GM19239 (cell line): ENCODE data around the gene TOR1A.
"Not testable (repeated sequence)": the region's sequence is repeated elsewhere in the genome, so short reads cannot be mapped to it uniquely, and the experiment has no call there.

Experiments
- DNase-seq: peaks from one replicate; pipeline ENCODE4 v3.0.0; 2011; ENCODE audit warnings: low spot score; ENCODE audit not compliant: insufficient read length
- FAIRE-seq: peaks from 2 replicates; lab custom pipeline; 2011; peaks lifted over from hg19 to GRCh38; lab: Jason Lieb, UNC

Gene TOR1A

GRCh38 chr9:129826344-129826743, 2.4 kb upstream of the TOR1A start:
- FAIRE-seq (no peak), DNase-seq (no peak)

- FAIRE-seq (no peak), DNase-seq (no peak)
These were observed 398 bp downstream of the TOR1A start for GRCh38 chr9:129823542-129823934.

GRCh38 chr9:129822898-129823541, 916 bp downstream of the TOR1A start:
- no peak for DNase-seq

GRCh38 chr9:129816501-129817435, 7.2 kb downstream of the TOR1A start:
- DNase-seq (no peak), FAIRE-seq (no peak)

More at GRCh38 chr9:129822898-129823541, 916 bp downstream of the TOR1A start:
- no peak for FAIRE-seq

- no peak for FAIRE-seq
These were observed 8.7 kb downstream of the TOR1A start for GRCh38 chr9:129815278-129815677.

GRCh38 chr9:129814432-129815223, 9.3 kb downstream of the TOR1A start:
- FAIRE-seq, result no peak

More at GRCh38 chr9:129815278-129815677, 8.7 kb downstream of the TOR1A start:
- no peak for DNase-seq

GRCh38 chr9:129813661-129814060, 10.3 kb downstream of the TOR1A start:
- FAIRE-seq (no peak), DNase-seq (no peak)

More at GRCh38 chr9:129814432-129815223, 9.3 kb downstream of the TOR1A start:
- DNase-seq, result no peak

GRCh38 chr9:129812385-129812784, 11.6 kb downstream of the TOR1A start:
- no peak for FAIRE-seq
- no peak for DNase-seq

- no peak for FAIRE-seq
- no peak for DNase-seq
These were observed 12.0 kb downstream of the TOR1A start for GRCh38 chr9:129811967-129812363.

- no peak for FAIRE-seq
- DNase-seq, result no peak
These were observed 13.1 kb downstream of the TOR1A start for GRCh38 chr9:129810788-129811187.

GRCh38 chr9:129810116-129810515, 13.8 kb downstream of the TOR1A start:
- no peak for FAIRE-seq

GRCh38 chr9:129809346-129809745, 14.6 kb downstream of the TOR1A start:
- FAIRE-seq (no peak), DNase-seq (no peak)

More at GRCh38 chr9:129810116-129810515, 13.8 kb downstream of the TOR1A start:
- no peak for DNase-seq

GRCh38 chr9:129806061-129806460, 17.9 kb downstream of the TOR1A start:
- DNase-seq (no peak), FAIRE-seq (no peak)

GRCh38 chr9:129803676-129804060, 20.3 kb downstream of the TOR1A start:
- FAIRE-seq (no peak), DNase-seq (no peak)

- FAIRE-seq (peak; percentile 71), DNase-seq (peak; percentile 84)
These were observed 20.9 kb downstream of the TOR1A start, which contains the start of gene TOR1B for GRCh38 chr9:129802833-129803675. Gene TOR1B, plus strand, starts transcription at chr9:129803184. Its CDS starts 29 bp downstream, at chr9:129803213.

- DNase-seq (no peak), FAIRE-seq (no peak)
These were observed 22.4 kb downstream of the TOR1A start for GRCh38 chr9:129801504-129801903.

GRCh38 chr9:129798973-129799372, 25.0 kb downstream of the TOR1A start:
- no peak for FAIRE-seq
- no peak for DNase-seq

GRCh38 chr9:129796029-129796428, 27.9 kb downstream of the TOR1A start:
- DNase-seq, FAIRE-seq: not testable (repeated sequence)

- DNase-seq (no peak), FAIRE-seq (no peak)
These were observed 29.4 kb downstream of the TOR1A start for GRCh38 chr9:129794549-129794948.
